Measurements from ENCODE around the gene TMC2. TPM values are rescaled to one million over a fixed set of nuclear protein-coding genes. Genes with fewer than 3 reads are reported as not detected.

The TMC2 gene
- total and polyA plus RNA-seq, 2 of the 4 experiments (the other 2 are of a cell fraction) = not detected

GRCh38 chr20:2651772-2652723, 115.7 kb downstream of the TMC2 start, which contains the start of gene NOP56:
Gene NOP56 (plus strand): TSS chr20:2652632. CDS start chr20:2652661, 29 bp downstream.
- H4K8ac ChIP-seq (ENCODE audit: low read depth in 2 of 2, low read length in 2 of 2) = peak within 1 kb of the TSS; percentile 71 to 90
- H3K9me3 ChIP-seq (ENCODE audit: control insufficient read depth, insufficient read depth, low read length) = no peaks in the 10 kb centered on the region
- CTCF ChIA-PET = no interaction called here
- H3K9me1 ChIP-seq (ENCODE audit: insufficient read depth, low read length) = peaks cover 11% of the 10 kb centered on the region
- H3K18ac ChIP-seq (ENCODE audit: low read depth, low read length) = no peak within 1 kb of the TSS
- H2AFZ ChIP-seq (replicated peaks; ENCODE audit: low read length, poor library complexity) = peak within 1 kb of the TSS; percentile 98
- BruUV-seq (replicated peaks) = TSS peak; percentile 60
- peaks cover 32% of the 10 kb centered on the region for H3K36me3 ChIP-seq (ENCODE audit: control insufficient read depth, insufficient read depth, low read length)
- H3K14ac ChIP-seq (replicated peaks; ENCODE audit: low read depth, low read length) = peak within 1 kb of the TSS; percentile 96
- peak within 1 kb of the TSS; percentile 24; the same call in 1 of the 2 replicates for H2BK120ac ChIP-seq (ENCODE audit: low read depth, low read length)
- H4K5ac ChIP-seq (ENCODE audit: low read depth, low read length) = peak within 1 kb of the TSS; percentile 35; the same call in 1 of the 2 replicates
- H3K4me1 ChIP-seq (ENCODE audit: control insufficient read depth, insufficient read depth, low read length) = peaks cover 5% of the 10 kb centered on the region
- H2BK5ac ChIP-seq (ENCODE audit: low read depth, low read length, poor library complexity, severe bottlenecking) = peak within 1 kb of the TSS; percentile 84
- peak within 1 kb of the TSS; percentile 92 for H2AK5ac ChIP-seq (ENCODE audit: low read depth, low read length)
- no peaks in the 10 kb centered on the region for H3K27me3 ChIP-seq (ENCODE audit: control insufficient read depth, insufficient read depth, low read length)
- 2% methylated on average over 28 of the region's 101 CpGs; no CpG with 5 or more reads in 1 of the 2 experiments for WGBS, 2 experiments (ENCODE audit: extremely low coverage in 2 of 2, insufficient read length in 1 of 2)
- H2BK15ac ChIP-seq (ENCODE audit: low read depth, low read length) = no peak within 1 kb of the TSS
- peak within 1 kb of the TSS; percentile 98 for H2AK9ac ChIP-seq (replicated peaks; ENCODE audit: low read depth, low read length, poor library complexity)
- H3K79me1 ChIP-seq (ENCODE audit: low read depth in 1 of 2, low read length in 2 of 2) = peaks cover 28 to 52% of the 10 kb centered on the region in 2 experiments
- DNase-seq (peak; percentile 86), ATAC-seq (ENCODE audit: low read depth) (peak; percentile 96)
- peak within 1 kb of the TSS; percentile 96 for H3K23ac ChIP-seq (ENCODE audit: low read depth, low read length)
- POLR2A ChIA-PET (ENCODE audit: unreplicated experiment) = interaction anchor here (0.6 to 0.7 kb wide), 2 partner anchors 12 to 1230 kb away, joined by 3 to 4 read pairs; partner anchors contain the start of gene IDH3B
- peak within 1 kb of the TSS; percentile 95 for H3K9ac ChIP-seq (ENCODE audit: low read depth, low read length)
- dilution Hi-C loops (cut with HindIII; ENCODE audit: low sequenced_read_pairs, unreplicated experiment) (no loop called here), intact Hi-C loops (cut with micrococcal nuclease) (loop anchor here (2.0 kb wide), 1 partner anchor 181 kb away; the partner anchor contains the start of gene SNRPB), in situ Hi-C loops (cut with MboI; ENCODE audit: low sequenced_read_pairs) (no loop called here)
- peak within 1 kb of the TSS; percentile 75 for H4K91ac ChIP-seq (ENCODE audit: insufficient read depth, low read depth, low read length)
- no peak within 1 kb of the TSS for H2BK20ac ChIP-seq (ENCODE audit: low read depth, low read length)
- peaks cover 41% of the 10 kb centered on the region for H4K20me1 ChIP-seq (ENCODE audit: insufficient read depth, low read length)
- H3K4ac ChIP-seq (ENCODE audit: low read depth, low read length) = peak within 1 kb of the TSS; percentile 90
- peak within 1 kb of the TSS; percentile 74 for H3K56ac ChIP-seq (ENCODE audit: extremely low read depth, insufficient read depth, low read length)
- peak within 1 kb of the TSS; percentile 90 for H3K4me3 ChIP-seq (ENCODE audit: insufficient read depth, low read depth, low read length)
- peak within 1 kb of the TSS; percentile 89 for H3K4me2 ChIP-seq (ENCODE audit: low read depth, low read length)
- peak within 1 kb of the TSS; percentile 86 for H3K27ac ChIP-seq (ENCODE audit: insufficient read depth, low read length)
- TF ChIP-seq RCOR1 (IDR thresholded peaks at IDR 0.05; ENCODE audit: insufficient replicate concordance, low read length) (no peak), NFE2L2 (IDR thresholded peaks at IDR 0.05; ENCODE audit: low read depth, low read length) (no peak), POLR2A (IDR thresholded peaks at IDR 0.05; ENCODE audit: low read depth, low read length) (peak; percentile 96), MAZ (IDR thresholded peaks at IDR 0.05; ENCODE audit: borderline replicate concordance, low read depth, low read length) (peak; percentile 63; the same call in 1 of the 2 replicates), SMC3 (IDR thresholded peaks at IDR 0.05; ENCODE audit: low read depth, low read length) (no peak), CHD1 (IDR thresholded peaks at IDR 0.05; ENCODE audit: low read depth, low read length) (peak; percentile 96; the same call in 1 of the 2 replicates), ELK1 (IDR thresholded peaks at IDR 0.05; ENCODE audit: borderline replicate concordance, low read depth, low read length) (no peak), RFX5 (IDR thresholded peaks at IDR 0.05; ENCODE audit: low read depth, low read length) (no peak), BHLHE40 (IDR thresholded peaks at IDR 0.05; ENCODE audit: low read depth, low read length) (peak; percentile 99), CTCF (conservative IDR thresholded peaks at IDR 0.05; ENCODE audit: low read depth, low read length) (no peak), RAD21 (IDR thresholded peaks at IDR 0.05; ENCODE audit: low read length) (no peak), MAFK (IDR thresholded peaks at IDR 0.05; ENCODE audit: low read depth, low read length) (no peak), USF2 (IDR thresholded peaks at IDR 0.05; ENCODE audit: low read depth, low read length) (peak; percentile 85)
